CD14-positive monocyte (primary cell): Measurements from ENCODE around the gene IL23R. TPM values are rescaled to one million over a fixed set of nuclear protein-coding genes. Genes with fewer than 3 reads are reported as not detected.
A peak's percentile ranks its signal among the peaks of the same experiment; 100 is the strongest.

Source experiments
- DNase-seq, 3 donors: peaks; one replicate each; pipeline ENCODE4 v3.0.0-alpha.2; 2011 to 2022
- H2AFZ ChIP-seq: 2 replicates; pipeline ENCODE4 v1.6.0; 2012; ENCODE audit warnings: mild to moderate bottlenecking, low read depth, low read length, inconsistent platforms; ENCODE audit not compliant: insufficient read depth, poor library complexity, severe bottlenecking
- H3K27ac ChIP-seq, 2 donors: 1 replicate in 1 of 2; 2 replicates in 1 of 2; pipeline ENCODE4 v1.5.1; 2012 to 2013; ENCODE audit warnings: low read length in 2 of 2, control low read depth in 1 of 2, inconsistent platforms in 1 of 2, low read depth in 1 of 2, mild to moderate bottlenecking in 1 of 2
- H3K27me3 ChIP-seq, 2 donors: one replicate each; pipeline versions ENCODE4 v1.6.0 to v1.6.1; 2011 to 2013; ENCODE audit warnings: low read length in 2 of 2; ENCODE audit not compliant: control insufficient read depth in 2 of 2, insufficient read depth in 2 of 2
- H3K36me3 ChIP-seq, 2 donors: replicated peaks in 1 of 2; 1 replicate in 1 of 2; 2 replicates in 1 of 2; pipeline versions ENCODE4 v1.5.1 to v1.6.1; 2012 to 2013; ENCODE audit warnings: low read length in 2 of 2, control low read depth in 1 of 2, inconsistent platforms in 1 of 2, mild to moderate bottlenecking in 1 of 2; ENCODE audit not compliant: insufficient read depth in 2 of 2, control insufficient read depth in 1 of 2
- H3K4me1 ChIP-seq, 2 donors: 1 replicate in 1 of 2; 2 replicates in 1 of 2; pipeline versions ENCODE4 v1.5.1 to v1.6.1; 2012 to 2013; ENCODE audit warnings: low read length in 2 of 2, control low read depth in 1 of 2, inconsistent platforms in 1 of 2, mild to moderate bottlenecking in 1 of 2, moderate library complexity in 1 of 2; ENCODE audit not compliant: insufficient read depth in 2 of 2, control insufficient read depth in 1 of 2
- H3K4me2 ChIP-seq: replicated peaks from 2 replicates; pipeline ENCODE3; 2012; ENCODE audit warnings: low read length, moderate library complexity, mild to moderate bottlenecking; ENCODE audit not compliant: poor library complexity, severe bottlenecking; ENCODE audit errors: extremely low read depth
- H3K4me3 ChIP-seq, 3 experiments: fragments of 200-600 bp in 1 of 3; sonication (generic) in 1 of 3; replicated peaks in 1 of 3; 1 replicate in 2 of 3; 2 replicates in 1 of 3; pipeline ENCODE4 v1.5.1; 2011 to 2013; ENCODE audit warnings: low read length in 3 of 3, mild to moderate bottlenecking in 3 of 3, control low read depth in 2 of 3, low read depth in 2 of 3, inconsistent platforms in 1 of 3, moderate library complexity in 1 of 3
- H3K79me2 ChIP-seq: 2 replicates; pipeline ENCODE4 v1.6.0; 2012; ENCODE audit warnings: mild to moderate bottlenecking, control low read depth, inconsistent platforms, low read length, moderate library complexity; ENCODE audit not compliant: insufficient read depth
- H3K9ac ChIP-seq: 2 replicates; pipeline ENCODE4 v1.6.0; 2017; ENCODE audit warnings: low read length, mild to moderate bottlenecking; ENCODE audit not compliant: insufficient read depth, poor library complexity, severe bottlenecking
- H3K9me3 ChIP-seq, 2 donors: replicated peaks in 1 of 2; 1 replicate in 1 of 2; 2 replicates in 1 of 2; pipeline versions ENCODE4 v1.5.1 to v1.6.1; 2012 to 2013; ENCODE audit warnings: low read length in 2 of 2, control low read depth in 1 of 2; ENCODE audit not compliant: control insufficient read depth in 1 of 2, insufficient read depth in 1 of 2
- H4K20me1 ChIP-seq: 2 replicates; pipeline ENCODE4 v1.6.0; 2012; ENCODE audit warnings: mild to moderate bottlenecking, low read length, control low read depth, moderate library complexity; ENCODE audit not compliant: insufficient read depth
- H3K27ac Mint-ChIP-seq, 7 donors: one replicate each; pipeline ENCODE4 v1.8.0; 2020; ENCODE audit warnings: mild to moderate bottlenecking in 7 of 7, mixed read lengths in 7 of 7, moderate library complexity in 6 of 7, inconsistent platforms in 2 of 7
- H3K27me3 Mint-ChIP-seq, 3 donors: one replicate each; pipeline ENCODE4 v1.8.0; 2021 to 2022; ENCODE audit warnings: low read depth in 3 of 3, mild to moderate bottlenecking in 3 of 3, mixed read lengths in 3 of 3, moderate library complexity in 3 of 3, inconsistent platforms in 1 of 3
- H3K36me3 Mint-ChIP-seq, 2 donors: one replicate each; pipeline ENCODE4 v1.8.0; 2020; ENCODE audit warnings: mixed read lengths in 2 of 2, inconsistent platforms in 1 of 2, mild to moderate bottlenecking in 1 of 2
- H3K4me1 Mint-ChIP-seq: one replicate; pipeline ENCODE4 v1.8.0; 2020; ENCODE audit warnings: mild to moderate bottlenecking, mixed read lengths
- H3K4me3 Mint-ChIP-seq, 2 donors: one replicate each; pipeline ENCODE4 v1.8.0; 2020; ENCODE audit warnings: mild to moderate bottlenecking in 2 of 2, mixed read lengths in 2 of 2, moderate library complexity in 1 of 2
- H3K9me3 Mint-ChIP-seq, 7 donors: one replicate each; pipeline ENCODE4 v1.8.0; 2020 to 2022; ENCODE audit warnings: mixed read lengths in 7 of 7, mild to moderate bottlenecking in 6 of 7, moderate library complexity in 6 of 7, inconsistent platforms in 2 of 7
- CTCF ChIP-seq: fragments of 200-600 bp; IDR thresholded peaks from one replicate; pipeline ENCODE4 v1.8.0; 2022; ENCODE audit warnings: antibody characterized with exemption, mild to moderate bottlenecking
- WGBS: methylation state at CpG from one replicate; pipeline ENCODE4 v1.1.5; 2013; ENCODE audit warnings: missing lambda C conversion rate; ENCODE audit not compliant: insufficient coverage; 5-methylcytosine and 5-hydroxymethylcytosine counted together
- intact Hi-C, 2 donors: fragments of 100-400 bp; cut with micrococcal nuclease; formaldehyde crosslinking; loops; one replicate each; pipeline versions ENCODE4 v1.15.0 to v1.15.1; 2023
- polyA plus RNA-seq, 3 donors: library from polyadenylated mRNA; depleted of rRNA in 1 of 3; unstranded in 2 of 3; stranded (reverse) in 1 of 3; fragments of 300-500 nt in 2 of 3; fragments of >200 nt in 1 of 3; fragmentation: Illumina TruSeq in 2 of 3; gene quantifications; 1 replicate in 2 of 3; 2 replicates in 1 of 3; pipeline ENCODE4 v1.2.3, GENCODE V29; 2012 to 2021

Gene IL23R
- polyA plus RNA-seq, 3 donors, result not detected

GRCh38 chr1:67306547-67306946 lies 140.3 kb downstream of the IL23R start:
- no peaks in the 10 kb centered on the region for H3K79me2 ChIP-seq
- peaks cover 12% of the 10 kb centered on the region for H3K4me1 Mint-ChIP-seq
- peak overlapping the region in 1 of 2 donors; percentile 89 for H3K4me3 Mint-ChIP-seq
- no peak overlapping the region for H3K4me3 ChIP-seq
- H3K4me1 ChIP-seq, result peaks cover 12 to 14% of the 10 kb centered on the region in 2 donors
- H2AFZ ChIP-seq, result no peak overlapping the region
- peaks cover 27 to 44% (median 32%) of the 10 kb centered on the region in 3 donors for H3K27me3 Mint-ChIP-seq
- H3K36me3 ChIP-seq, result no peaks in the 10 kb centered on the region
- WGBS, result no CpG with 5 or more reads among the region's 7 CpGs
- peaks cover 25 to 35% of the 10 kb centered on the region in 2 donors for H3K27me3 ChIP-seq
- no peak overlapping the region for H3K27ac Mint-ChIP-seq
- intact Hi-C loops, result no loop called here
- no peak overlapping the region for H3K4me2 ChIP-seq
- H3K27ac ChIP-seq, result no peak overlapping the region
- peaks cover 0 to 9% (median 2%) of the 10 kb centered on the region in 7 donors for H3K9me3 Mint-ChIP-seq
- H3K36me3 Mint-ChIP-seq, result peaks cover 0 to 4% of the 10 kb centered on the region in 2 donors
- no peaks in the 10 kb centered on the region for H4K20me1 ChIP-seq
- no peak overlapping the region for H3K9ac ChIP-seq
- H3K9me3 ChIP-seq, result peaks cover 0 to 5% of the 10 kb centered on the region in 2 donors
- DNase-seq, result no peak
- no peak for TF ChIP-seq CTCF

GRCh38 chr1:67307251-67308060 lies 141.2 kb downstream of the IL23R start, which contains the start of gene IL12RB2:
Gene IL12RB2 (plus strand): TSS chr1:67307873. CDS start chr1:67320369, 12,496 bp downstream.
- peaks cover 0 to 5% of the 10 kb centered on the region in 2 donors for H3K9me3 ChIP-seq
- H3K9ac ChIP-seq, result peak within 1 kb of the TSS; percentile 21
- intact Hi-C loops, result no loop called here
- H3K36me3 Mint-ChIP-seq, result peaks cover 0 to 4% of the 10 kb centered on the region in 2 donors
- peaks cover 20% of the 10 kb centered on the region for H3K4me1 Mint-ChIP-seq
- no peaks in the 10 kb centered on the region for H4K20me1 ChIP-seq
- peaks cover 27 to 42% (median 32%) of the 10 kb centered on the region in 3 donors for H3K27me3 Mint-ChIP-seq
- WGBS, result under 1% methylated on average over 63 of the region's 75 CpGs
- peak within 1 kb of the TSS; percentile 83 for H3K4me2 ChIP-seq
- DNase-seq, result no peak
- H3K27ac ChIP-seq, result no peak within 1 kb of the TSS
- peak within 1 kb of the TSS in 1 of 7 donors; percentile 24 for H3K27ac Mint-ChIP-seq
- no peaks in the 10 kb centered on the region for H3K79me2 ChIP-seq
- H3K9me3 Mint-ChIP-seq, result peaks cover 0 to 9% (median 2%) of the 10 kb centered on the region in 7 donors
- H2AFZ ChIP-seq, result peak within 1 kb of the TSS; percentile 75
- H3K4me3 ChIP-seq, result peak within 1 kb of the TSS; percentile 8 to 70 (median 30)
- TF ChIP-seq CTCF, result no peak
- H3K36me3 ChIP-seq, result no peaks in the 10 kb centered on the region
- H3K4me3 Mint-ChIP-seq, result peak within 1 kb of the TSS; percentile 74 to 94
- peaks cover 15 to 21% of the 10 kb centered on the region in 2 donors for H3K4me1 ChIP-seq
- peaks cover 25 to 35% of the 10 kb centered on the region in 2 donors for H3K27me3 ChIP-seq
